T47D (cell line): Measurements from ENCODE around the gene ADAMTS18.

ENCODE experiments used
- DNase-seq, 2 experiments: peaks; one replicate each; pipeline versions ENCODE4 v3.0.0 to v3.0.0-alpha.2; 2011 to 2012; ENCODE audit warnings: low read depth in 1 of 2, low spot score in 1 of 2
- JUND ChIP-seq: IDR thresholded peaks from 2 replicates; pipeline ENCODE4 v1.6.1; 2012; ENCODE audit warnings: low read depth
- in situ Hi-C: cut with HindIII; loops from 2 replicates; pipeline ENCODE4 v1.10.0; 2016; ENCODE audit warnings: low sequenced_read_pairs, low pct_unique_long_range_greater_than_20kb

ADAMTS18 gene

DNA sequence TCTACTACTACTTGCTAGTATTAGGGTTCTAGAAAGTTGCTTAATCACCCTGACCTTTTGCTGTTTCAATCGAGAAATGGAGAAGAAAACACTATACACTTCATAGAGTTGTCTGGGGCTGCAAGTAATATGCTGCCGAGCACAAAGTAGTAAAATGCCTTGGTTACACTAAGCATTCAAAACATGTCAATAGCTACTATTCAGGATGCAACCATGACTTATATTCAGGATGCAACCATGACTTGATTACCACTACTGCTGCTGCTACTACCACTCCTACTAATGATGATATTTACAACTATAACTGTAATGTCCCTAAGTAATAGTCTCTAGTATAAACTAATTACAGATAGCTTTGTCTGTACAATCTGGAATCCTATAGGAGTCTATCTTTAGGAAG, 35.3 kb downstream of the ADAMTS18 start:
- in situ Hi-C loops = no loop called here
- DNase-seq = no peak
- TF ChIP-seq JUND = no peak

DNA sequence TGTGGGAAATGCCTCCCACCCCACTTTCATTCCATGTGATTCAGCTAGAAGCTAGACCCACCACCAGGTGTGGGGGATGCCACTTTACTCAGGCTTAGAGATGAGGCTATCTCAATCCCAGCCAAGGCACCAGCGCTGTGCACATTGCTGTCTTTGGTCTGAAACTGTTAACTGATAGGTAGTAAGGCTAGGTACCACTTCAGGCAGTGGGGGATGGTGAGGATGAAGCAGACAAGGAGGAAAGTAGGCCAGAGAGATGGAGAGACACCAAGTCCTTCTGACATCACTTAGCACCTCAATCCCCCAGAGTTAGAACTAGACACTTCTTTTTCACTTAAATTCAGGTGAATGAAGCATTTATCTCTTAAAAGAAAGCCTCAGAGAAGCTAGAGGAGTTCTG, 35.8 kb downstream of the ADAMTS18 start:
- no peak for DNase-seq
- in situ Hi-C loops = no loop called here
- no peak for TF ChIP-seq JUND

DNA sequence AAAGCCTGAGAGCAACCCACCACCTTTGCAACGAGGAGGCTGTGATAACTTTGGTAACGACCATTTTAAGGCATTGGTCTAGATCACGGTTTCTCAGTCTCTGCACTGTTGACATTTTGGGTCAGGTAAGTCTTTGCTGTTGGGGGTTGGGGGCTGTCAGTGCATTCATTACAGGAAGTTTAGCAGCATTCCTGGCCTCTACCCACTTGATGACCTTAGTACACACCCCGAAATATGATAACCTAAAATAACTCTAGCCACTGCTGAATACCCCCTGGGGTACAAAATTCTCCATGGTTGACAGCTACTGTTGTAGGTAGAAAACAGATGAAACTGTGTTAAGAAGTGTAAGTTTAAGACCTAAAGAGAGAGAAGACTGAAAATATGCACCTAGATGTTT, 36.3 kb downstream of the ADAMTS18 start:
- DNase-seq = no peak
- in situ Hi-C loops = no loop called here
- no peak for TF ChIP-seq JUND

DNA sequence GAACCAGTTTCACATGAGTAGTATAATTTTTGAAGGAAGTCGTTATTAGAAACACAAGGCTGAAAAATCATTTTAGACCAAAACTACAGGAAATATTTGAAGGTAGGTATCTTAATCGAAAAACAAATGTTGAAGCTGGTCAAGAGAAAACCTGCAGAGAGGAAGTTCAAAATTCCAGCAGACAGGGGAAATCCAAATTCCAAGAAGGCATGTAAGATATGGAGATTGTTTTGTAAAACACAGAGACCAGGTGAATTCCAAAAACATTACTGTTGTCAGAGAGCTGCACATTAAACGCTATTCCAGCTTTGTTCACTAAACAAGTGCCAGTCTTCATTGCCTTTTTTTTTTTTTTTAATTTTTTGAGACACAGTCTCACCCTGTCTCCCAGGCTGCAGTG, 38.4 kb downstream of the ADAMTS18 start:
- in situ Hi-C loops = no loop called here
- TF ChIP-seq JUND = no peak
- DNase-seq = no peak

DNA sequence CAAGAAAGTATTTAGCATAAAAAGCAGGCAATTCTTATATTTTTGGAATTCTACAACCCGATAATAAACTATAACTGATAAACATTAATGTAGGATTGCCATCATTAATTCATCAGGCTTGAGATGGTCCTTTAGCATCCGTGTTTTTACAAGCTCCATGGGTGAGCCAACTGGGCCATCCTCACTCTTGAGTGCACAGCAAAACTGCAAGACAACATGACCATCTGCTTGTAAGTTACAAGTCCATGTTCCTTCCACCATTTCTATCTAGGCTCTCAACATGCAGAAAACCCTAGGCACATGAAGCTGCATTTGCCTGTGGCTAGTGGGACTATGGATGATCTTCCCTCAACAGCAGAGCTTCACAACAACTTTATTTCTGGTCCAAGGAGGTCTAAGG, 40.1 kb downstream of the ADAMTS18 start:
- TF ChIP-seq JUND = no peak
- in situ Hi-C loops = no loop called here
- no peak for DNase-seq

DNA sequence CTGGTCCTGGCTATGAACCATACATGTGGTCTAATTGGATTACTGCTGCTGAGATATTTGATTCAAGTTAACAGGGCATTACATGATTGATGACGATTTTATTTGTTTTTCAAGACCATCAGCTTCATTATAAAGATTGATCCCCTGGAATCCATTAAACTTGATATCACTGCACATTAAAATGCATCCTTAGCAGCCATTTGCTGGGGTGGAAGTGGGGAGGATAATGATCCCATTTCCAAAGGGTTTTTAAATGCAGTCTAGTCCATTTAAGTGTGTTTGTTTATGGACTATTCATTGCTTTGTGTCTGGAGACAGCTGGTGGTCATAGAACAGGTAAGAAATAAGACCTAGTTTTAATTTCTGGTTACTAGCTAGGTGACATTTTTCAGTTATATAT, 40.9 kb downstream of the ADAMTS18 start:
- no peak for DNase-seq
- in situ Hi-C loops = no loop called here
- TF ChIP-seq JUND = no peak

DNA sequence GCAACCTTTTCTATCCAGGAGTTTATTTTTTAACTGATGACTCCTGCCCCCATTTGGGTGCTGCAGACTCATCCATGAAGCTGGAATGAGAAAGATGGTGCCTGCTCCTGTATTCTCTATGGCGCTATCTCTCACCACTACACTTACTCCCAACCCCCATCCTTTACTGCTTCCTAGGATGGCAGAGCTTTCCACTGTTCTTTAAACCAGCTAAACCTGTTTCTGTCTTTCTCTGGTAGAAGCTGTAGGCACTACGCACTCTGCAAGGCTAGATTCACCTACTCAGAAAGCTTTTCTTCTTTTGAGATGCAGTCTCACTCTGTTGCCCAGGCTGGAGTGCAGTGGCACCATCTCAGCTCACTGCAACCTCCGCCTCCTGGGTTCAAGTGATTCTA, 47.0 kb downstream of the ADAMTS18 start:
- in situ Hi-C loops = no loop called here

DNA sequence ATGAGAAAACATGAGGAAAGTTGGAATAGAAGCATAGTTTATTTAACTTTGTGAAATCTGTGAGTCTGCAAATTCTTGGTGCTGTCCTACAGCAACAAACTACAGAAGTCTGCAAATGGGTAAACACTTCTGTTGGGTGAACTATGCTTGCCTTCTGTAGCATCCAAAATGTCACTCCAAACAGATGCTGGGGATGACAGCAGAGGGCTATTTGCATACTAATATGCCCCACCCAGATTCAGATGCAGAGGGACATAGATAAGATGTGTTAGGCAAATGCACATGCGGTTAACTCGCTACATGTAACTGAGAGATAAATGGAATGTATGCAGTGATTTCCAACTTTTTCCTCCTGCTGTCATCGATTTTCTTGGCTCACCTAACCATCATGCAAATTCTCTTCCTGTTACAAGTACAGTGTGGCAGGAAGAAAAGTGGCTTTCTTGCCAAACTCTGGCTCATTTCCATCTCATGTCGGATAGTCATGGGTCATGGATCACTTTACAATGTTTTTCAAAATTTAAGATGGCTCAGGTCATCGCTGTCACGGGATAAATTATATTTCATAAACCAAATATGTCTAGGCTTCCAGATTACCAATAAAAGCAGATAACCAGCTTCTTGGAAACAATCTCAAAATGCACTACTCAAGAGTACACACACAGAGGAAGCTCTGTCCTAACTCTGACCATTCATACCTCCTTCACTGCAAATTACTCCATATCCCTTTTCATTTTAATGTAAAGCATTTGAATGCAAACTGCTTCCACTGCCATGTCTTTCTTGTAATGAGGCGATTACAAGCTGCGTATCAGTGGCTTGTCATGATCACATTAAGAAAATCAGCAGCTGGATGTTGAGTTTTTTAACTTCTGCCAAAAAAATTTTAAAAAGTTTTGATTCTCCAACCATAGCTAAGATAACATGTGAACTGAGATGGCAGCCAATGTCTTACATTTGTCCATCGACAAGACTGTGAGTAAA, 47.7 kb downstream of the ADAMTS18 start:
- in situ Hi-C loops = no loop called here
- DNase-seq = no peak
- TF ChIP-seq JUND = no peak

More for the DNA sequence above, 47.0 kb downstream of the ADAMTS18 start:
- DNase-seq = peak in 1 of 2 experiments; percentile 60
- TF ChIP-seq JUND = no peak

DNA sequence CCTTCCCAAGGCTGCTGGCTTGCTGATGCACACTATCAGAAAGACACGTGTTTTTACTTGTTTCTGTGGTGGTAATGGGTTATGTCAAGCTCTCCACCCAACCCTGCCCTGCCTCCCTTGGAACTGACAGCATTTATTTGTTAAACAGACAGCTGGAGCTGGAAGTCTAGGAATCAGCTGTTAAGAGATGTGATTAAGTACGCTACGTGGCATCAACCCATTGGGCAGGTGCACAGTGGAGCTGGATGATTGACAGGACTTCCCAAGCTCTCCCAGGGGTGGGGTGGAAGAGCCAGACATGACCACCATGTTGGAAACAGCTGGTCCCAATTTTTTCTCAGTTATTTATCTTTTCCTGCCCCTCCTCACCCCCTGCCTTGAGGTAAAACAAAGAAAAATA, 49.4 kb downstream of the ADAMTS18 start:
- in situ Hi-C loops = no loop called here
- no peak for DNase-seq
- TF ChIP-seq JUND = no peak

DNA sequence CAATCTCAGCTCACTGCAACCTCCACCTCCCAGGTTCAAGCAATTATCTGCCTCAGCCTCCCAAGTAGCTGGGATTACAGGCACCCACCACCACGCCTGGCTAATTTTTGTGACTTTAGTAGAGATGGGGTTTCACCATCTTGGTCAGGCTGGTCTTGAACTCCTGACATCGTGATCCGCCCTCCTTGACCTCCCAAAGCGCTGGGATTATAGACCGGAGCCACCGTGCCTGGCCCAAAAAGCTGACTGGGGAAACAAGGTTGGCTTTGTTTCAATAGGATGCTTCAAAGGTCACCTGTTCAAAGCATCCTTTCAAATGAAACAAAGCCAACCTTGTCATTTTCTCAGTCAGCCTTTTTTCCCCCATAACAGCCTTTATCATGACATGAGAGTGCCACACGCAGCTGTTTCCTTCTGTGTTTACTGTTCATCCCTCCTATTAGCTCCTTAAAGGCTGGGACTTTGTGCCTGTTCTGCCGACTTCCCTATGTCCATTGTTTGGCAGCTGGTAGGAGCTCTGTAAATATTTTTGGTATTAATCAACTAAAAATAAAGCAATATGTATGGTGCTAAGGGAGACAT, 51.1 kb downstream of the ADAMTS18 start:
- DNase-seq = no peak
- in situ Hi-C loops = no loop called here
- no peak for TF ChIP-seq JUND

DNA sequence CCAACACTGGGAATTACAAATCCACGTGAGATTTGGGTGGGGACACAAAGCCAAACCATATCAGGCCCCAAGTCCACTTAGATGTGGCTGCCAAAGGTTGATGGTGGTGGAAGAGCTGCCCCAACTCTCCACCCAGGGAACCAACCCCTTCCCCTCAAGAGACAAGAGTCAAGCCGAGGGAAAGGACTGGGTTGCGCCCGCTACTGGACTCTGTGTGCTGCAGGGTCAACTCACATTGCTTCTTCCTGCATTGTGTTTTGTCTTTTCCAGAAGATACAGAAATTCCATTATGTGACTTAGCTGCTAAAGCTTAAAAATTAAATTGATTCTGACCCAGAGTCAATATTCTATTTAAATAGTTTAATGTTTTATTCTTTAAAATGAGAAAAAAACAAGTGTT, 58.5 kb downstream of the ADAMTS18 start:
- DNase-seq = no peak
- no peak for TF ChIP-seq JUND
- in situ Hi-C loops = no loop called here

DNA sequence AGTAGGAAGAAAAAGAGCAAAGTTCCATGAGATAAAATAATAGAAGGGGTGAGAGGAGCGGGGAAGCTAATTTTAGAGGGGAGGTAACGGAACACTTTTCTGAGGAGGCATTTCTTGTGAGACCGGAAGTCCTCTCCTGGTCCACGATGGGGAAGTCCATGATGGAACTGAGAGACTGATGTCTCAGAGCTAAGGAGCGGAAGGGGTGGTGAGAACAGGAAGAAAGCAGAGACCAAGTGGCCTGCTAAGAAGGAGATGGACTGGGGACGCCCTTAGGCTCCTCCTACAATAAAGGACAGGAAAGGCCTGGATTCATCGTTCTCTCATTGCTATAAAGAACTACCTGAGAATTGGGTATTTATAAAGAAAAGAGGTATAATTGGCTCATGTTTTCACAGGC, 59.4 kb downstream of the ADAMTS18 start:
- TF ChIP-seq JUND = no peak
- no peak for DNase-seq
- in situ Hi-C loops = no loop called here

DNA sequence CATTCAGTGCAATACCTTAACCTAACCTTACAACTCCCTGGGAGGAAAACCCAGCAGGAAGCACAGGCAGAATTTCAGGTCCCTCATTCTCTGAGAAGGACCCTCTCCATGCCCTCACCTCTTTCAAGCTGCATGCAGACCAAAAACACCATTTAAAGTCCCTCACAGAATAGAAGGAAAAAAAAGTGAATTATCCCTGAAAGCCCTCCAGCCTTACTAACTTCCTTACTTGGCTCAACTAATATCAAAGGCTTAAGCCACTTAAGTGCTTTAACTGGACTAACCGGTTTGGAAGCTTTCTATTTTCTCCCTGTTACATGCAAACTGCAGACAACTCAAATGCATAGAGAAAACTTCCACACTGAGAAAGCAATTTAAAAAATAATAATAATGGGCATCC, 60.5 kb downstream of the ADAMTS18 start:
- no peak for TF ChIP-seq JUND
- in situ Hi-C loops = no loop called here
- peak; percentile 21 to 66 for DNase-seq

DNA sequence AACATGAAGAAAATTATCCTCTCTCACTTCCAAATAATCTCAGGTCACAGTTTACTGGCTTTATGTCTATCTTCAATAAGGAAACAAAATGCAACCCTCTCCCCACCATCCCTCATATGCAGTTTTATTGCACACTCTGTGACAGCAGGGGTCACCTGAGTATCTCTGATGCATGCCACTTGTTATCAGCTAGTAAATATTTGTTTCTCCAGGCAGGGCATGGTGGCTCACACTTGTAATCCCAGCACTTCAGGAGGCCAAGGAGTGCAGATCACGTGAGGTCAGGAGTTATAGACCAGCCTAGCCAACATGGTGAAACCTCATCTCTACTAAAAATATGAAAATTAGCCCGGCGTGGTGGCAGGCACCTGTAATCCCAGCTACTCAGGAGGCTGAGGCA, 61.1 kb downstream of the ADAMTS18 start:
- in situ Hi-C loops = no loop called here
- DNase-seq = no peak
- no peak for TF ChIP-seq JUND
